Body of pancreas (tissue), 4 donors: ENCODE data around the gene FGF1.

Source experiments
- CTCF ChIP-seq, 7 experiments: fragments of 450-650 bp in 4 of 7; fragments of 200-600 bp in 3 of 7; sonication (generic) in 3 of 7; IDR thresholded peaks; one replicate each; pipeline ENCODE4 v1.5.1; 2016 to 2019; ENCODE audit warnings: antibody characterized with exemption in 7 of 7
- POLR2A ChIP-seq, 3 donors: fragments of 450-650 bp; IDR thresholded peaks; one replicate each; pipeline ENCODE4 v1.6.1; 2016; ENCODE audit warnings: antibody characterized with exemption in 3 of 3, mild to moderate bottlenecking in 2 of 3

DNA sequence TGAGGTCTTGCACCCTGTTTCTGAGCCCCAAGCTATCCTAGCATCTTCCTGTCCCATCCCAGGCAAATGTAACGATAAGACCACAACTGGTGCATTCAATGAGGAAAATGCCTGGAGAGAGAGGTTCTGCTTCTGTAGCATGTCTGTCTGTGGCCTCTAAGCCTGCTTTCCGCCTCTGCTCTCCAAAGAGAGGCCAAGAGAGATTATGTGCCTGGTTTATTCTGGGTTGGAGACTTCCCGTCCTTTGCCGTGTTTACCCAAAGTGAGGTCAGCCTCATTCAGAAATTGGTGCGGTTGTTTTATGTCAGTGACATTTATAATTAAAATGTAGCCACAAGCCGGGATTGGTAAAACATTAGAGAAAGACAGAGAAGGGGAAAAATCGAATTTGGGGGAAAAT lies 77.8 kb downstream of the FGF1 start:
- TF ChIP-seq CTCF (IDR thresholded peaks at IDR 0.05) (no peak), POLR2A (IDR thresholded peaks at IDR 0.05) (no peak)
